Lower leg skin (tissue), 4 donors: ENCODE data around the gene IGSF1. TPM values are rescaled to one million over a fixed set of nuclear protein-coding genes. Genes with fewer than 3 reads are reported as not detected.

Experiments used
- DNase-seq, 2 donors: peaks; one replicate each; pipeline ENCODE4 v3.0.0-alpha.2; 2019; ENCODE audit warnings: low spot score in 2 of 2
- H3K4me3 ChIP-seq: fragments of 200-600 bp; sonication (generic); 2 replicates; pipeline ENCODE4 v1.5.1; 2017; ENCODE audit warnings: mild to moderate bottlenecking, low read depth; ENCODE audit not compliant: poor library complexity, severe bottlenecking
- POLR2A ChIP-seq, 2 donors: fragments of 450-650 bp; IDR thresholded peaks; one replicate each; pipeline ENCODE4 v1.6.1; 2016 to 2017; ENCODE audit warnings: antibody characterized with exemption in 2 of 2, mild to moderate bottlenecking in 1 of 2, moderate library complexity in 1 of 2
- WGBS, 2 donors: methylation state at CpG; one replicate each; pipeline ENCODE4 v1.1.5; 2018; 5-methylcytosine and 5-hydroxymethylcytosine counted together
- intact Hi-C: fragments of 100-400 bp; cut with DNase I; formaldehyde crosslinking; loops from one replicate; pipeline ENCODE4 v1.15.0; 2023; ENCODE audit warnings: low total_unique reads
- total RNA-seq, 4 donors: library from RNA; depleted of rRNA; stranded (reverse); fragments of >200 nt; gene quantifications; one replicate each; pipeline ENCODE4 v1.1.0, GENCODE V29; 2016
- TF ChIP-seq, protein P1 (sequence below), 3 donors: fragments of 450-650 bp; IDR thresholded peaks; one replicate each; pipeline ENCODE4 v1.5.1; 2016; ENCODE audit warnings: antibody characterized with exemption in 3 of 3, mild to moderate bottlenecking in 3 of 3, moderate library complexity in 2 of 3

The IGSF1 gene
- total RNA-seq, 4 donors from 2014 or later, result 0.17 to 0.71 TPM; not detected in 2

DNA sequence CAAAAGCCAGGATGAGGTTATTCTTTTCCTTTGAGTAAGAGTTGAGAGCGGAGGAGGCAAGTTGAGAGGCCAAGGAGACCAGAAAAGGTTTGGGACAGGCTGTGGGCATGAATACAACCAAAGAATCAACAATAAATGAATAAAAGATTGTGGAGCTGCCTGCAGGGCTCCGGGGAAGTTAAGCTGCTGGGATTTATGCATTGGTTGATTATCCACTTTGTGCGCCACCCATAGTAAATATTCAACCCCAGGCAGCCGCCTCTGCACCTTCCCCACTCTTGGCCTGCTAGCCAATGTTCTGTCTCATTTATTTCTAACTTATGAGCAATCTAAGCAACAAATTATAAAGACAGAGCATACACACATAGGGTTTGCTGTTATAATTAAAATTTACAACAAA lies 28.2 kb upstream of the IGSF1 start:
- no peak for TF ChIP-seq POLR2A (IDR thresholded peaks at IDR 0.05)
- TF ChIP-seq, protein P1, sequence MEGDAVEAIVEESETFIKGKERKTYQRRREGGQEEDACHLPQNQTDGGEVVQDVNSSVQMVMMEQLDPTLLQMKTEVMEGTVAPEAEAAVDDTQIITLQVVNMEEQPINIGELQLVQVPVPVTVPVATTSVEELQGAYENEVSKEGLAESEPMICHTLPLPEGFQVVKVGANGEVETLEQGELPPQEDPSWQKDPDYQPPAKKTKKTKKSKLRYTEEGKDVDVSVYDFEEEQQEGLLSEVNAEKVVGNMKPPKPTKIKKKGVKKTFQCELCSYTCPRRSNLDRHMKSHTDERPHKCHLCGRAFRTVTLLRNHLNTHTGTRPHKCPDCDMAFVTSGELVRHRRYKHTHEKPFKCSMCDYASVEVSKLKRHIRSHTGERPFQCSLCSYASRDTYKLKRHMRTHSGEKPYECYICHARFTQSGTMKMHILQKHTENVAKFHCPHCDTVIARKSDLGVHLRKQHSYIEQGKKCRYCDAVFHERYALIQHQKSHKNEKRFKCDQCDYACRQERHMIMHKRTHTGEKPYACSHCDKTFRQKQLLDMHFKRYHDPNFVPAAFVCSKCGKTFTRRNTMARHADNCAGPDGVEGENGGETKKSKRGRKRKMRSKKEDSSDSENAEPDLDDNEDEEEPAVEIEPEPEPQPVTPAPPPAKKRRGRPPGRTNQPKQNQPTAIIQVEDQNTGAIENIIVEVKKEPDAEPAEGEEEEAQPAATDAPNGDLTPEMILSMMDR (IDR thresholded peaks at IDR 0.05), result no peak
- no peak overlapping the region for H3K4me3 ChIP-seq
- intact Hi-C loops, result no loop called here
- no peak for DNase-seq
- WGBS, 2 donors, result 81 to 84% methylated on average over 4 of the region's 4 CpGs

DNA sequence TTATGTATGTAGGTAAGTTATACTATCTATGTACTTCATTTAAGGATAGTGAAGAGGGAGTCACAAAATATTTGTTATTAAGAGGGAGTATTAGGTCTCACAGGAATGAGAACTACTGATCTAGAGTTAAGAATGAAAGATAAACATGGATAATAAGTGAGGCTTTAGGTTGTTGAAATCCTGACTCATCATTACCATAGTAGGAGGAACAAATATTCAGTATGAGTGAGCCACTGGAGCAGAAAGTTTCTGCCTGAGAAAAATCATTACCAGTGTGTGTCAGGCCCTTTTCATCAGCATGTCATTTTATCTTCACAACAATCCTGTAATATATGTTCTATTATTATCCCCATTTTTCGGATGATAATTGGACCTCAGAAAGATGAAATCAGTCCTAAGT lies 27.2 kb upstream of the IGSF1 start:
- DNase-seq, result no peak
- TF ChIP-seq POLR2A (IDR thresholded peaks at IDR 0.05), result no peak
- TF ChIP-seq, protein P1 (IDR thresholded peaks at IDR 0.05), result no peak
- no peak overlapping the region for H3K4me3 ChIP-seq
- intact Hi-C loops, result no loop called here
- 42 to 67% methylated on average over 1 of the region's 1 CpG for WGBS, 2 donors

DNA sequence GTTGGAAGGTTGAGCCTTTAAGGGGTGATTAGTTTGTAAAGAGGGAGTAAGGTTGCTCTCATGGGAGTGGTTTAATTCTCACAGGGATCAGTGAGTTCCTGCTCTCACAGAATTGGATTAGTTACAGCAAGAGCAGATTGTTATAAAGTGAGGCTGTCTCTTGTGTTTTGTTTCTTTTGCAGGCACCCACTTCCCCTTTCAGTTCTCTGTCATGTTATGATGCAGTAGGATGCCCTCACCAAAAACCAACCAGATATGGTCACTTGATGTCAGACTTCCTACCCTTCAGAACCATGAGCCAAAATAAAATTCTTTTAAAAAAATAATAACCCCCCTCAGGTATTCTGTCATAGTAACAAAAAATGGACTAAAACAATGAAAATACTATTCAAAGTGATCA lies 19.9 kb upstream of the IGSF1 start:
- no peak for DNase-seq
- intact Hi-C loops, result no loop called here
- no peak for TF ChIP-seq POLR2A (IDR thresholded peaks at IDR 0.05)
- TF ChIP-seq, protein P1 (IDR thresholded peaks at IDR 0.05), result no peak
- H3K4me3 ChIP-seq, result no peak overlapping the region

DNA sequence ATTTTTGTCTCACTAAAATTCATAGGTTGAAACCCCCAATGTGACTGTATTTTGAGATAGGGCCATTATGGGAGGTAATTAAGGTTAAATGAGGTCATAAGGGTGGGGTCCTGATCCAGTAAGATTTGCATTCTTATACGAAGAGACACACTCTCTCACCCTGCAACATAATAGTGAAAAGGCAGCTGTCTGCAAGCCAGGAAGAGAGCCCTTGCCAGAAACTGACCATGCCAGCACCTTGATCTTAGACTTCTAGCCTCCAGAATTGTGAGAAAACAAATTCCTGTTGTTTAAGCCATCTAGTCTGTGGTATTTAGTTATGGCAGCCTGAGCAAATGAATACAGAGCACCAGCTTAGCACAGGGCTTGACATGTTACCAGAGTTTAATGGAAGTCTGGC lies 17.5 kb upstream of the IGSF1 start:
- WGBS, 2 donors, result 8 to 25% methylated on average over 1 of the region's 1 CpG
- intact Hi-C loops, result no loop called here
- no peak for DNase-seq
- no peak overlapping the region for H3K4me3 ChIP-seq
- no peak for TF ChIP-seq POLR2A (IDR thresholded peaks at IDR 0.05)
- TF ChIP-seq, protein P1 (IDR thresholded peaks at IDR 0.05), result no peak

DNA sequence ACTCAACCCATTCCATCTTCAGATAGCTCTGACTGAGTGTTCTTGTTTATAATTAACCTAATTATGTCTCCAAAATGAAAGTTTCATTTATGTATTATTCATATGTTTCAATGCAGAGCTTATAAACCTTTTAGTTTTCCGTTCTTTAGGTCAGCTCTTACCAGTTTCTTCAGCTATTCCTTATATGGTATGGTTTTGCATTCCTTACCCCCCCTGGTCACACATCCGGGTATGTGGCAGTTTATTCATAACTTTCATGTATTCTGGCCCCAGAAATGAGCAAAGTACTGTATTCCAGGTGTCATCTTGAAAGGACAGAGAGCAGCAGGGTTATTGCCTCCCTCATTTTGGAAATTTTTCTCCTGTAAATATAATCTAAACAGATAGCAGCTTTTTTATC lies 16.8 kb upstream of the IGSF1 start:
- 46 to 48% methylated on average over 2 of the region's 2 CpGs for WGBS, 2 donors
- no peak for DNase-seq
- intact Hi-C loops, result no loop called here
- H3K4me3 ChIP-seq, result no peak overlapping the region
- TF ChIP-seq, protein P1 (IDR thresholded peaks at IDR 0.05), result no peak
- no peak for TF ChIP-seq POLR2A (IDR thresholded peaks at IDR 0.05)

DNA sequence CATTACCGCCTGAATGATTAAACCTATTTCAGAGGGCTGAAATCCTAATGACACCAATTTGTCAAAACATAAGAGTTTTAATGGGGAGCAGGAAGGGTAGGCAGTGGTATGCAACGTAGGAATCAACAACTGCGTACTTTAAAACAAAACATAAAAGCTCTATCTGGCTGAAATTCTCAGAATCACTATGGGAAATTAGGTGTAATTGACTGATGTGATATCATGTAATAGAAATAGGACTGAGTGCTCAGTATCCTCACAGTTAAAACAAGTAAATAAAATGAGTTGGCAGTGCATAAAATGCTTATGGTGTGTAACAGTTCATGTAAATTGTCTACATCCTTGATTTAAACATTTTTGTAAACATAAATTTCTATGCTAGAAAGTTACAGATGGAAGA lies 13.6 kb upstream of the IGSF1 start:
- intact Hi-C loops, result no loop called here
- 53 to 89% methylated on average over 3 of the region's 3 CpGs for WGBS, 2 donors
- DNase-seq, result no peak
- no peak overlapping the region for H3K4me3 ChIP-seq
- no peak for TF ChIP-seq POLR2A (IDR thresholded peaks at IDR 0.05)
- TF ChIP-seq, protein P1 (IDR thresholded peaks at IDR 0.05), result no peak
